ENCODE data around the gene ATP1A3.

ATP1A3 gene

DNA sequence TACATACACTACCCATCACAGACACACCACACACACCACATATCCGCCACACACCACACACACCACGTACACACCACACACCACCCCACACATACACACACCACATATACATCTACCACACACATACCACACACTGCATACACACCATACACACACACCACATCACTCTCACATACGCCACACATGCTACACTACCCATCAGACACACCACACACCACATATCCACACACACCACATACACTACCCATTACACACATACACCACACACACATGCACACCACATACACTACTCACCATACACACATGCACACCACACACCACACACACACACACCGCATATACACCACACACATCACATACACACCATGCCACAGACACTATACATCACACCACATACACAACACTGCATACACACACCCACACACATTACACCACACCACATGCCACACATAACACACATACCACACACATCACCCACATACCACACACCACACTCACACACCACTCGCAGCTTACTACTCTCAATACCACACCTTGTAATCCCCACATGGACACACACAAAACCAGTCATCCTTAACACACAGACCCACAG, 75.3 kb downstream of the ATP1A3 start:
- in situ Hi-C loops (cut with MboI; ENCODE audit: low sequenced_read_pairs) = no loop called here

- in situ Hi-C loops (cut with MboI; ENCODE audit: low sequenced_read_pairs) = no loop called here
Measured at GRCh38 chr19:41918095-41918494, 75.9 kb downstream of the ATP1A3 start.

GRCh38 chr19:41917676-41918075, 76.4 kb downstream of the ATP1A3 start:
- in situ Hi-C loops (cut with MboI; ENCODE audit: low sequenced_read_pairs) = no loop called here
